HL-60 (cell line): ENCODE measurements around the gene ACSS3.

Experiments used
- CTCF ChIP-seq: IDR thresholded peaks from one replicate; pipeline ENCODE4 v1.5.1; 2011; ENCODE audit warnings: low read length, control low read depth, inconsistent platforms; ENCODE audit not compliant: insufficient read depth
- POLR2AphosphoS5 ChIP-seq: IDR thresholded peaks from 2 replicates; pipeline ENCODE4 v1.6.1; 2012; ENCODE audit warnings: low read depth

DNA sequence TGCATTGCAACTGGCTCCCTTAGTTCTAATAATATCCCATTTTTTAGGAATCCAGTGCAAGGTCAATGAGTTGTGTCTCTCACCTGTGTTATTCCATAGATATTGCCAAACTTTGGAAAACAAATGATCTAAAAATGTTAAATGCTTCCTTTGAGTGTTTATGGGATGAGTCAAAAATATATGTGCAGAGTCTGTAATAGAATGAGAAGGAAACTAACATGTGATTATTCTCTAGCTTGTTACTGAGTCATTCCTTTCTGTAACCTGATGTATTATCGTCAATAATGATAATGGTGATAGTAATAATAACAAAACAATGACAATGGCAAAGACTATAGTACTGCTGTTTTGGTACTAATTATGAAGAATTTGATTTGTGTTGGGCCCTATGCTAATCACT lies 11.5 kb downstream of the ACSS3 start:
- TF ChIP-seq CTCF: no peak
- no peak for TF ChIP-seq POLR2AphosphoS5
